GOT3 (cell line): ENCODE measurements around the gene CD84.
"Not testable (repeated sequence)": the region's sequence is repeated elsewhere in the genome, so short reads cannot be mapped to it uniquely, and the experiment has no call there.

Experiments
- DNase-seq: peaks from one replicate; lab custom pipeline; 2025; ENCODE audit warnings: mixed read lengths; lab: John Stamatoyannopoulos, UW

Gene CD84

GRCh38 chr1:160541622-160542302, 37.5 kb downstream of the CD84 start:
- DNase-seq = no peak

- DNase-seq = no peak
Measured at GRCh38 chr1:160540859-160541233, 38.5 kb downstream of the CD84 start.

- no peak for DNase-seq
Measured at GRCh38 chr1:160539990-160540858, 39.1 kb downstream of the CD84 start.

GRCh38 chr1:160539684-160539989, 39.7 kb downstream of the CD84 start:
- no peak for DNase-seq

- no peak for DNase-seq
Measured at GRCh38 chr1:160538985-160539651, 40.2 kb downstream of the CD84 start.

GRCh38 chr1:160537714-160538665, 41.3 kb downstream of the CD84 start:
- no peak for DNase-seq

GRCh38 chr1:160534823-160535605, 44.3 kb downstream of the CD84 start:
- no peak for DNase-seq

- DNase-seq = not testable (repeated sequence)
Measured at GRCh38 chr1:160532557-160532813, 46.8 kb downstream of the CD84 start.

GRCh38 chr1:160531809-160532556, 47.3 kb downstream of the CD84 start:
- not testable (repeated sequence) for DNase-seq

GRCh38 chr1:160529401-160529952, 49.8 kb downstream of the CD84 start:
- not testable (repeated sequence) for DNase-seq

- not testable (repeated sequence) for DNase-seq
Measured at GRCh38 chr1:160523789-160524188, 55.5 kb downstream of the CD84 start.

- no peak for DNase-seq
Measured at GRCh38 chr1:160522622-160523345, 56.5 kb downstream of the CD84 start, which contains the start of gene SLAMF6. Gene SLAMF6 (minus strand): TSS chr1:160523255. CDS start chr1:160523192, 63 bp downstream.

- DNase-seq = no peak
Measured at GRCh38 chr1:160522136-160522535, 57.2 kb downstream of the CD84 start.

GRCh38 chr1:160521554-160521953, 57.7 kb downstream of the CD84 start:
- DNase-seq = no peak

GRCh38 chr1:160520999-160521398, 58.3 kb downstream of the CD84 start:
- DNase-seq = no peak

- no peak for DNase-seq
Measured at GRCh38 chr1:160520582-160520981, 58.7 kb downstream of the CD84 start.

- no peak for DNase-seq
Measured at GRCh38 chr1:160519642-160520435, 59.5 kb downstream of the CD84 start.

- not testable (repeated sequence) for DNase-seq
Measured at GRCh38 chr1:160517519-160517918, 61.8 kb downstream of the CD84 start.
